HuH-7 (cell line): Measurements from ENCODE around the gene CCDC177.

Experiments used
- DNase-seq: peaks from one replicate; pipeline ENCODE4 v3.0.0; 2011; ENCODE audit warnings: low spot score

The CCDC177 gene

DNA sequence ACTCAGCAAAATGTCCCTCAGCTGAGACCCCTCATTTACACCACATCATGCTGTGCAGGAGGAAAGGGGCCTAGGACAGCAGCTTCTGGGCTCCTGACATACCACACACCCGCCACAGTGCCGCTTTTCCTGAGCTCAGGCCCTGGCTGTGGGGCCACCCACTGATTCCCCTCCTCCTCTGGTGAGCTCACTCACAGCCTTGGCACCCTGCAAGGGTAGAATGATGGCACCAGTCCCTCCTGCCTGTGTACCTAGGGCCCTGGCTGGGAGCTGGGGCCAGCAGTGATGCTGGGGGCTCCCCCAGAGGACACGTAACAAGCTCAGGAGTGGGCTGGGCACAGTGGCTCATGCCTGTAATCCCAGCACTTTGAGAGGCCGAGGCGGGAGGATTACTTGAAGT lies 45.7 kb downstream of the CCDC177 start:
- DNase-seq, result no peak

DNA sequence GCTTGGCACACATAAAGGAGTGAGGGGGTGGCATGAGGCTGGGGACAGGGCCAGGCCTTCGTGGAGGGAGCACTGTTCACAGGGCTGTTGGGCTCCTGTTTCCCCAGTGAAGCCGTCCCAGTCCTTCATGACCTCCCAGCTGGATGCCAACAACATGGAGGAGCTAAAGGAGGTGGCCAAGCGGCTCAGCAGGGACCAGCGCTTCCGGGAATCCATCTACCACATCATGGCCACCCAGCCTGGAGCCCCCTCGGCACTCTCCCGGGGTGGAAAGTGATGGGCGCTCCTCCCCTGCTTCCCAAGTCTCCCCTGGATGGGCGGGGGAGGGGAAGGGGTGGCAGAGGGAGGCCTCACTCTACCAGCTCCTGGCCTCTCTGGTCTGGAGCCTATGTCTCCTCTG lies 46.5 kb downstream of the CCDC177 start:
- DNase-seq, result no peak

DNA sequence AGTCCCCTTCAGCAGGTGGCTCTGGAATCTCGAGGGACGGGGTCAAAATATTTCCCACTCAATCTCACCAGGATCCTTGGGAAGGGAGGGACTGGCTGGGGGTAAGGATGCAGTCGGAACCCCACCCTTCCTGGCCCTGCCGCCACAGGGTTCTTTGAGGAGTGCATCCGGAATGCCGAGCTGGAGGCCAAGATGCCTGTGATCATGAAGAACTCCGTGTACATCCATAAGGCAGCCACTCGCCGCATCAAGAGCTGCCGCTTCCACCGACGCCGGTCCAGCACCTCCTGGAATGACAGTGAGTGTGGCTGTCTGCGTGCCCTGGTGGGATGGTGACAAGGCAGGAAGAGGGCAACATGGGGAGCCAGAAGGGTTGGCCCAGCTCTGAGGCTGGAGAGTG lies 47.0 kb downstream of the CCDC177 start:
- no peak for DNase-seq

DNA sequence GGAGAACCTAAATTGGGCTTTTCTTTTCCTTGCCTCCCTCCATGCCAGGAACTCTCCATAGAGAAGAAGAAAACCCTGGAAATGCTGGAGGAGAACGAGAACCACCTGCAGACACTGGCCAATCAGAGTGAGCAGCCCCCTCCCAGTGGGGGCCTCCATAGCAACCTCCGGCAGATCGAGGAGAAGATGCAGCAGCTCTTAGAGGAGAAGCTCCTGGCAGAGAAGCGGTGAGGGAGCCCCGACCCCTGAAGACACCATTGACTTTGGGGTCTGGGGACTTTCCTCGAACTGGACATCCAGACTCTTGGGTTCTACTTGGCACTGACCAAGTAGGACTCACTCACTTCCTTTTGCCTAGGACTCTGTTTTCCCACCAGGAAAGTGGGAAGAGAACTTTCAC lies 48.8 kb downstream of the CCDC177 start:
- no peak for DNase-seq

DNA sequence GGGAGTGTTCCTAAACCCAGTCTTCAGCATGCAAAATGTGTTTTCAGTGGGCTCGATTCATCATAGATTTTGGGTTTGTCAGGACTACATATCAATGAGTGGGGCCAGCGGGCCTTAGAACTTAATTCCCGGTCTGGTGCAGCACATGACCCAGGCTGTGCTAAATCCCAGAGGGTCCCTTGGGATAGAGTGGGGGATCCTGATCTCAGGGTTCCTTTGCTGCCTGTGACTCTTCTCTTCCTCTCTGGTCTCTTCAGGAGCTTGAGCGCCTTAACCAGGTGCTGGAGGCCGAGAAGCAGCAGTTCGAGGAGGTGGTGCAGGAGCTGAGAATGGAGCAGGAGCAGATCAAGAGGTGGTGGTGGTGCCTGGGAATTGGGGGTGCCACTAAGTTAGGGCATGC lies 52.6 kb downstream of the CCDC177 start:
- DNase-seq, result no peak
